ENCODE measurements around the gene TMEM72.

Gene TMEM72

DNA sequence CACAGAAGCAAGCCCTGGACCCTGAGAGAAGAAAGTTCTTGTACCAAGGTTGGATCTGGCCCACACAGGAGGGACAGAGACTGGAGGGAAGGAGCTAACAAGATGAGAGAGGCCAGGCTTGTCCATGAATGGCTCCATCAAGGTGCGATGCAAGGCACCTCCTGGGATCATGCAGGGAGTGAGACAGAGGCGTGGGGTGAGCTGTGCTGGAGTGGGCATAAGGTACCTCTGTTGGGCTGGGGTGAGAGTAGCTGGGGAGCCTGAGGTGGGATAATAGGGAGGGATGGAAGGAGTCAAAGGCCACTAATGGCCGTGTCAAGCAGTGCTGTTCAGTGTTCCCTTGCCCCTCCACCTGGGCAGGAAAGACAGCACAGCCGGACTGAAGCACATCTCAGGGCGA is 9.9 kb downstream of the TMEM72 start:
- DNase-seq = no peak

DNA sequence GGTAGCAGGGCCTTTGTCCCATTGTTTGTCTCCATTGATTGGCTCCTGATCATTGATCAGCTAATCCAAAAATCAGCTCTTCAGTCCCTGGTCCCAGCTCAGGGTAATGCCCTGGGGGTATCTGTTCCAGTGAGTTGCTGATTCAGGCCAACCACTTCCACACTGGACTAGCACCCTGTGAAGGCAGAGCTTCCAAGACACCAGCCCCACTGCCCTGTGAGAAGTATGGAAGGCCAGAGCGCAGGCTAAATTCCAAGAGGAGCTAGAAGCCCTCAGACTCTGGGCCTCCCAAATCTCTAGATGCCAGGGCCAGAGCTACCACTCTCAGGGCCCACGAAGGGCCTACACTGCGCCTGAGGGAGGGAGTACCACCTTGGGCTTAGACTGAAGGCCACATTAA is 10.4 kb downstream of the TMEM72 start:
- no peak for DNase-seq

DNA sequence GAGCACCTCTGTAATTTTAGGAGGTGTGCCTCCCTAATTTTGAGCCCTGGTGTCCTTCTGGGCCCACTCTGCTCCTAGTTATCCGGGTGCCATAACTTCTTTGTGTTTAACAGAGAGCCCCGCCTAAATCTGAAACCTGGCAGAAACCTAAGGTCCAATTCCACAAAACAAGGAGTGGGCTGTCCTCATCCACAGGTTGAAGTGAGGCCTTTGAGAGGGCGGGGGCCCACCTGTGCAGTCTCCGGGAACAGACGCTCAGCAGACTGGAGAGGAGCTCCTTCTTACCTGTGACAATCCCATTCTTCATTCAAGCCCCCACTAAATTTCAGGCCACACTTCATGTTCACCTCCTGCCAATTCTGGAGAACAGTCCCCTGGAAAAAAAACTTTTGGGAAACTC is 10.9 kb downstream of the TMEM72 start:
- no peak for DNase-seq

DNA sequence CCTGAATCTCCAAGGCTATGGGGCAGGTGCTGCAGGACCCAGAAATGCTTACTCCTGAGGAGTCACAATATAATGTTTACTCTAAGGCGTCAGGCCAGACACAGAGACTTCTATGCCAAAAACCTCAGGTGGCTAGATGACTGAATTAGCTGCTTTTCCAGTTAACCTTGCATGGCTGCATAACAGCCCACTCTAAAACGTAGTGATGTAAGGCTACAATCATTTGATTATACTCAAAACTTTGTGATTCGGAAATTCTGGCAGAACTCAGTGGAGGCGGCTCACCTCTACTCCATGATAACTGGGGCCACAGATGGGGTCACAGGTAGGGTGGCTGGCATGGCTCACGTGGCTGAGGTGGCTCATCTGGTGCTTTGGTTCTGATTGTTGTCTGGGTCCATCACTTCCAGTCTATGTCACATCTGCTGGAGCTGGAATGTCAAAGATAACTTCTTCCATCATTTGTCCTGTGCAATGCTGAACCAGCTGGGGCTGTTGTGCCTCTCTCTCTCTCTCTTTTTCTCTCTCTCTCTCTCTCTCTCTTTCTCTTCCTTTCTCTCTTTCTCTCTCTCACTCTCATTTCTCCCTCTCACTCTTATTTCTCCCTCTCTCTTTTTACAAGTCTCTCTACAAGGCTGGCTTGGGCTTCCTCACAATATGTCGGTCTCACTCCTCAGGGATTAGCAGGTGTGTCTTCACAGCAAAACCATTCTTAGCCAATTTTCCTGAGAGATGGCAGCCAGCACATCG is 11.8 kb downstream of the TMEM72 start:
- DNase-seq = no peak

DNA sequence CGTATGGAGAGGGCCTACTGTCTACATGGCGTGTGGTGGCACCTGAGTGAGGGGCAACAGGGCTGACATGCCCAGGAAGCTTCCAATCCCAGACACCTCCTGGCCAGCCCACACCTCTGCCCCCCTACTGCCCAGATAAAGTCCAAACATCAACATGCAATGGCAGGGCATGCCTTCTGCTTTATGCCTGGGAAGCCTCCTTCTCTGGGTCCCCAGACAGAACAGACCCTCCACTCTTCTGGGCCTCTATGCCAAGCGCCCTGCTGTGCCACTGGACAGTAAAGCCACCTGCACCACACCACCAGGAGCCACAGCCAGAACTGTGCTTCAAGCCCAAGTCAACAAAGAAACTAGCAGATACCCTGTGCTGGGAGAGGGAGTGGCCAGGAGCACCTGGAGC is 12.5 kb downstream of the TMEM72 start:
- no peak for DNase-seq

DNA sequence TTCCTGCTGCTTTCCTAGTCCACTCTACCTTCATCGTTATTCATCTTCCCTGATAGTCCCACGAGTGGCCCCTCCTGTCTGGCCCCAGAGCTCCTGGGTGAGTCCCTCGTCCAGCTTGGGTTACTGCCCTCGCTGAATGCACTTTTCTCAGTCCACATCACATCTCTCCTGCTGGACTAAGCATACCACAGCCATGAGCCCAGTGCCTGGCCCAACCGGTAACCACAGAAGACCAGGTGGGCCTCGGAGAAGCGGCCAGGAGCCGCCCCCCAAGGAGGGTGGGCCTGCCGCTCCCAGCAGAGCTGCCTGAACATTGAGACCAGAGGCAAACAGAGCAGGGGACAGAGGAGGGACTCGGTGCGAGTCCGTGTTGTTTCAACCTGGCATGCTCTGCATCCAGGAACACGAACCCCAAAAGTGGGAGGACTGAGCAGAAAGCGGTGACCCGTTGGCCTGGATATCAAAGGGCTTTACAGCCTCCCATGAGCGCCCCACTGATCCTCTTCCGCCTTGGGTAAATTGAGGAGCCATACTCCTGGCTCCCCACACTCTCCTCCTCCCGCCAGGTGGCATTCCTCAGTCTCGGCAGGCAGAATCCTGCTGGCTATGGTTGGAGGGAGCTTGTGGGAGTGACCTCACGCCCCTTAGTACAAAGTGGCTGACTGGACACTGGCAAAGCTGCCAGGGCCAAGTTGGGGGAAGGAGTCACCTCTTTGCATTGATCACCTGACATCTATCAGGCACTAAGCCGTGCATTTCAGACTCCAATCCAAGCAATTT is 13.3 kb downstream of the TMEM72 start:
- DNase-seq = no peak

DNA sequence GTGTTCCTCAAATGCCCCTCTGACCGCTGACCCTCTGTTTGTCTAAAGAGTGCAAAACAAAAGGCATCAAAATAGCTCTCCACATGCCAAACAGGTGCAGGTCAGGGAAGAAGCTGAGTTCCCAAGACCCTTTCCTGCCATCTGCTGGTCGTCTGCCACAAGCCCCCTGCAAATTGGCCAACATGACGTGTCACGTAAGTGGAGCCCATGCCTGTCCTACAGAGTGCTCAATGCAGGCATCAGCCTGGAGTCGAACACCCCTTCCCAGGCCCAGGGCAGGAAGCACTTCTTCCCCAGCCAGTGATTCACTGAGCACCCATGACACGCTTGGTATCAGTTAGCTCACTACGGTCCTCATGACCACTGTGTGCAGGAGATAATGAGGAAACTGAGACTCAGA is 14.1 kb downstream of the TMEM72 start:
- peak; percentile 12 for DNase-seq

DNA sequence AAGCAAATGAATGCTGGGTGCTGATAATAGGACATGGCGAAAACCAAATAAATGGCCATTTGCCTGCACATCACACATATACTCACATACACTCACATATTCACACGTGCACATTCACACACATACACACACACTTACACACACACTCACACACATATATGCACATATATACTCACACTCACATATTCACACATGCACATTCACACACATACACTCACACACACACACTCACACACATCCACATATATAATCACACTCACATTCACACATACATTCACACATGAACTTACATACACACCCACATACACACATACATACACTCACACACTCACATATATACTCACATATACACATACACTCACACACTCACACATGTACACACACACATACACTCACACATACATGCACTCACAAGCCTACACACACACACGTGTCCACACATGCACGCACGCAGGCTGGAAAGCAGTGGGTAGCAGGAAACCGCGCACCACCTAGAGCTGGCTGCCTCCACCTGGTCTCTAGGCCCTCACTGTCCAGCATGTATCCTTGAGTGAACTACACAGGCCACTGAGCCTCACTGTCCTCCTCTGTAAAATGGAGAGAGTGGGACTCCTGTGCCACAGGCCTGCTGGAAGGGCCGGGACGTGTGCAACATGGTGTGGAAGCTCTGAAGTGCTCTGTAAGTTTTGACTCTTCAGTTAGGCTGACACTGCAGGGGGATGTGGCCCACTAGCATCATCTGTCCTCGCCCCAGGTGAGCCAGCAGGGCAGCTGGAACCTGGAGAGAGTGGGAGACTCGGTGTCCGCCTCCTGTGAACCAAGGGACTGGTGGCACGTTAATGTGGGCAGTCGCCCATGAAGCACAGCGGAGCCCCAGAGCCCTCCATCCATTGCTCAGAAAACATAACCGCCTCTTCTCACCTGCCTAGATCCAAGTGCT is 14.9 kb downstream of the TMEM72 start:
- no peak for DNase-seq

DNA sequence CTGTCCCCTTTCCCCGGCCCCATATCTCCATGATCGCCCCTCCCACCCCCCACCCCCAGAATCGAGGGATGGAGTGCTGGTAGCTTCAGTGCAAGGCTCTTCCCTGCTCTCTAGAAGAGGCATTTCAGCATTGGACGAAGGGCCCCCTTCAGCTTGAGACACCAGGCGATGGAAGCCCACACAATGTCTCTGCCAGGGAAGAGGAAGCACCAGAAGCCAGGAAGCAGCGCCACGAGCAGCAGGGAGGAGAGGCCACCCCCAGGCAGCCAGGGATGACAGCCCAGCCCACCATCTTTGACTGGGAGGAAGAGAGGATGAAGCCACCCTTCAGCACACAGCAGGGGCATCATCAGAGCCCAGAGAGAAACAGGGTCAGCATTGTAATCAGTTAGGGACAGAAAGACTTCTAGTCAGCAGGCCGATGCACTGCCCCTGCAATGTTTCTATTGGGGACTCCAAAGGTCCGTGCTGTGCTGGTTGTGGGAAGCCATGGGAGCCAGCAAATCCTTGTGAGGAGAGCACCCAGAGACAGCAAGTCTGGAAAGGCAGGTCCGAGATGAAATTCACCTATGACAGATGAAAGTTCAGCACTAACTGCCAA is 15.7 kb downstream of the TMEM72 start:
- DNase-seq = no peak

DNA sequence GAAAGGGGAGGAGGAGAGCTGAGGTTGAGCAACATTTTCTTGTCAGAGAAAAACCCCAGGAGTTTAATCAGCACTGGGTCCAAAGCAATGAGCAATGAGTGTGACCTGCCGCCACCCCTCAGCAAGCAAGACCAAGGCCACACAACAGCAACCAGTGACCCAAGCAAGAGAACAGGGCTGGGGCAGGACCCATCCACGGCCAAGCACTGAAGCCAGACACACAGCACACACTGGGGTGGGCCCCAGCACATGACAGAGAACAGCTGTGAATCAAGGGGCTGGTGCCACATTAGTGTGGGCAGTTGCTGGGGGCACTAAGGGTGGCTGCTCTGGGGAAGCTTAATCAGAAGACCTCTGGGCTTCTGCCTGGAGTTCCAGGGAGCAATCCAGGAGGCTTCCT is 16.2 kb downstream of the TMEM72 start:
- no peak for DNase-seq

DNA sequence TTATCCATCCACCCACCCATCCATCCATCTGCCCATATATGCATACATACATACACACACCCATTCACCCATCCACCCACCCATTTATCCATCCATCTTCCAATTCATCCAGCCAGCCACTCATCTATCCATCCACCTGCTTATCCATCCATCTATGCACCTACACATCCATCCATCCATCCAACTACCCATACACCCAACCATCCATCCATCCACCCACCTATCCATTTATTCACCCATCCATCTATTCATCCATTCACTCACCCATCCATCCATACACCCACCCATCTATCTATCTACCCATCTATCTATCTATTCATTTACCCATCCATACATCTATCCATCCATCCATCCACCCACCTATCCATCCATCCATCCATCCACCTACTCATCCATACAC is 17.3 kb downstream of the TMEM72 start:
- DNase-seq = no peak

DNA sequence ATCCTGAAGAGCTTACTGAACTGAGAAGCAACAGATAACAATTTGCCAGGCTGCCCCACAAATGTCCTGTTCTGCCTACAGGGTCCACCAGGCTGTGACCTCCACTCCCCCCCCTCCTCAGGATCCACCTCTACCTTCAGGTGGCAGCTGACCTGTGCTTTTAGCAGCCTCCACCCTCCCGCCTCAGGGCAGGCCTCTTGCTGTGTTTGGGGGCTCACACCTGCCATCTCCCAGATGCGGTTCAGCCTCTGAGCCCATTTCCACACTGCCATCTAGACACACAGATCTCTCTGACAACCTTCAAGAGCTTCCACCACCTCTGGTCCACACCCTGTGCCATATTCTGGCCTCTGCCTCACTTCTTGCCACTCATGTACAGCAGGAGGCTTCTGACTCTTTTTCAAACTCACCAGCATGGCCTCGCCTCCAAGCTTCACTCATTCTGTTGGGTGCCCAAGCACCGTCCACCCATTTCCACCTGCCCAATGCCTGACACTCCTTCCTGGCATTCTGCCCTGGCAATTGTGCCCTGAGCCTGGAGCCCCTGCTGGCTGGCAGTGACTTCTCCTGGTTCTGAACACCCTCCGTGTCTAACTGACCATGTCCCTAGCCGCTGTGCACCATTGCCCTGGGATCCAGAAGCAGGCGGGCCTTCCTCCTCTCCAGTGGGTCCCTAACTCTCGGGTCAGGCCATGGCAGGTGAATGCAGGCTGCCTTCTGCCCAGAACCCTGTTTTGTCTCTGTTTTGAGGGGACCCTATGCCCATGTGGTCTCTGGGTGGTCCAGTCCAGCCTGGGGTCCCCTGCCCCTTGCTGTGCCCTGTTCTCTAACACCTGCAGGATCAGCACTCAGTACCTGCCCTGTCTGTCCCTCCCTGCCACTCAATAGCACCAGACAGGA is 18.5 kb downstream of the TMEM72 start:
- no peak for DNase-seq

DNA sequence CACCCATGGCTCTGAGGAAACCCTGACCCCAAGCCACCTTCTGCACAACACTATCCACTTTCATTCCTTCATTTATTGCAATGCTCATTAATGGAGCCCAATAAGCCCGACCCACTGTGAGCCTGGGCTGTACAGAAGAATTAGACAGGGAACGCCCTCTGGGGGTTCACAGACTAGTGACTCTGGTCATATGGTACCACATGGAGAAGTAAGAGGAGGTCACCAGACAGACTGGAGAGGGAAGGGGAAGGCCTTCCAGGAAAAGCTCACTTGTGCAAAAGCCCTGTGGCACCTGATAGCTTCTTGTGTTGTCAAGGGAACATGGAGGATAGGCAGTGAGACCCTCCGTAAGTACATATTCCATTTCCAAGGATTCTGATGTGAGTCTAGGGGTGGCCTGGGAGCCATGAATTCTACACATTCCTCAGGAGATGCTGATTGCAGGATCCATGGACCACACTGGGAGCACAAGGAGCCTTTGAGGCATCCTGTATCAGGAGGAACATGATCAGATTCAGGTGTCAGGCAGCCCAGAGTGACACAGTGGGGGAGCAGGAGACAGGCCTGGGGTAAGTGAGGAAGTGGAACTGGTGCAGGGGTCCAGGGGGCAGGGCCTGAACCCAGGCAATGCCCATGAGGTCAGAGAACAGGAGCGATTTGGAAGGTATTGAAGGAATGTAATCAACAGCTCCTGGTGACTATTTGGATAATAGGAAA is 19.9 kb downstream of the TMEM72 start:
- DNase-seq = no peak

DNA sequence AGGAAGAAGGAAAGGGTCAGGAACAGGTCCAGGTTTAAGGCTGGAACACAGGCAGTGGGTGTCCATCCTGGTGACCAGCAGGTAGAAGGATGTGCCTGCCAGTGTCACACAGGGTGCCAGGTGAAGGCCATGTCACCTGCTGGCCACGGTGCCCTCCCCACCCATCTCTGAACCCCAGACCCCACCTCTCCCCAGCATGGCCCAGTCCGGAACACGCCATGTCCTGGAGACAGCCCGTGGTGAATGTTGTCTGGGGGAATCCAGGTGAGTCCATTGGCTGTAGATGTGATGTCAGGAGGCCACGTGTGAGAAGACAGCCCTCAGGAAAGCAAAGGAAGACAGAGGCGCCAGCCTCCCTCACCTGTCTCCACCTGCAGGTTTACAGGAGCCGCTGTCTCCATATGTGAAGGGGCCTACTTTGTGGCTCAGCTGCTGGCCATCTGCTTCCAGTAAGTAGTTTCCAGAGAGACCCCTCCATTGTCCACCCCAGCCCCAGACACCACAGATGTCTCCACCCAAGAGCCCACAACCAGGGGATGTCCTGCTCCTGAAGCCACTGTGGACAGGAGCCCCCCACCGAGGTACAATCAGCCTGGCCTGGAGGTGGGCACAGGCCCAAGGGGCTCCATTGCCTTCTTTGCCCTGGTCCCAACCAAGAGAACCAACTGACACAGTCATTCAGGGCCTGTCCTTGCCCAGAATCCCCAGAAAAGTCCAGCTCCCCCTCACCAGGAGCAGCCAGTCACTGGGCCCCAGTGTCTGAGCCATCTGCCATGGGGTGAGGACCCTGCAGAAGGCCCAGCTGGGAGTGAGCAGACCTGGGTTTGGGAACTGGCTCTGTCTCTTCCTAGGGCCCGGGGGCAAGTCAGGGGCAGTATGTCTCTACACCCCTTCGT is 20.7 kb downstream of the TMEM72 start:
- DNase-seq = no peak

DNA sequence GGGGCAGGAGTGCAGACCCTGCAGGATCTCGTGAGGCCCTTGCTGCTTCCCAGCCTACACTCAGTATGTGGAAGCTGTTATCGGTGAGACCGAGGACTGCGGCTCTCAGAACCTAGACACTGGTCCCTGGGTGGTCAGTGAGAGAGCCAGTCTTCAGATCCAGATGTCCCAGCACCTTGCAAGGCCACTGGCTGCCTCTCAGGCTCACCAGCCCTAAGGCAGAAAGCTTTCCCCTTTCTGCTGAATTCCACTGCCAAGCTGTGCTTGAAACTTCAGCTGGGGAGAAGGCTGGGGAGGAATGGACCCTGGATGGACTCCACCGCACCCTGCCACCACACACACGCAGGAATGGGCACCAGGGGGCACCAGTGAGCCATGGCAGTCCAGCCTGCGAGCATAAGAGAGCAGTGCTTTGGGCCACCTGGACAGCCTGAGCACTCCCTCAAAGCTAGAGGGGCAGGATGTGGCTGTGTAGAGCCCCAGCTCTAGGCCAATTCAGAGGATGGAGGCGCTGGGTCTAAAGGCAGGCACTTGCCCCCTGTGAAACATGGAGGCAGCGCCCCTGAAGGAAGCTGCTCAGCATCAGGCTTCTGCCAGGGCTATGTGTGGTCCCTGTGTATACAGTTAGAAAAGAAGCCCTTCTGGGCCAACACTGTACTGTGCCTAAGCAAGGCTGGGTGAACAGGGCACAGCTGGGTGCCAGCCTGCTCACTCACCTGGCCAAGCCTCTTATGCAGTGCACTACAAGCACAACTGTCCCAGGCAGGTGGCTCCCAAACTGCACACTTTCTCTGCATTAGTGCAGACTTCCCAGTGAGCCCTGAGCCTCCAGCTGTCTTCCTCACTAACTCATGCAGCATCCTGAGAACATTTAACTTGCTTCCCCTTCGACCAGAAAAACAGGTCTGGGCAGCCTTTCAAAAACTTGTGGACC is 21.6 kb downstream of the TMEM72 start:
- DNase-seq = peak; percentile 46

DNA sequence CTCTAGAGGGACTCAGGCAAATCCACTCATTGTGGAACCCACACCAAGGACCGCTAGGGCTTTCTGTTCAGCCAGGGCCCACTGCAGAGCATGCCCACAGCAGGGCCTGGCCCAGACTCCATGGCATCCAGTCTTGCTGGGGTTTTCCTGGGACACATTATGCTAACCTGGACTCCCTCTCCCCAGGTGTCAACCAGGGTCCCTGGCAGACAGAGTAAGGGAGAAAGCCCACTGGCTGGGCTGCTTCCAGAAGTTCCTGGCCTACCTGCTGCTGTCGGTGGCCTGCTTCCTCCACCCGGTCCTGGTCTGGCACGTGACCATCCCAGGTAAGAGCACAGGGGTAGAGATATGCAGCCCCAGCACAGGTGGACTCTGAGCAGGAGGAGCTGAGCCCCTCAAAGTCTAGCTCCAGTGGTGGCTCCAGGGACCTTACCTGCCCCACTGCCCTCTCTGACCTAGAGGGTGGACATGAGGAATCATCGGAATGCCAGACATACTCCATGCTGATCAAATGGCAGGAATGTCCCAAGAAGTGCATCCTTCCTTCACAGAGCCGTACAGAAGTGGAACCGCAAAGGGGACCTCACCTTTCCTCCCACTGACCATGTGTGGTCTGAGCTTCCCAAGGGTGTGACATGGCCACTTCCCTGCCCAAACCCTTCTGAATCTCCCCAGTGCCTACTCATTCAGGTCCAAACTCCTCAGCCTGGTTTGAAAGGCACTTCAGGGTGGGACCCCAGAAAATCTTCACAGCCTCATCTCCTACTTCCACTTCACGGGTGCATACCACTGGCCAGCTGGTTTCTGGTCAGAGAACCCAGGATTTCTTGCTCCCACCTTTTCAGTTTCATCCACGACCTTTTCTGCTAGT is 22.5 kb downstream of the TMEM72 start:
- no peak for DNase-seq

DNA sequence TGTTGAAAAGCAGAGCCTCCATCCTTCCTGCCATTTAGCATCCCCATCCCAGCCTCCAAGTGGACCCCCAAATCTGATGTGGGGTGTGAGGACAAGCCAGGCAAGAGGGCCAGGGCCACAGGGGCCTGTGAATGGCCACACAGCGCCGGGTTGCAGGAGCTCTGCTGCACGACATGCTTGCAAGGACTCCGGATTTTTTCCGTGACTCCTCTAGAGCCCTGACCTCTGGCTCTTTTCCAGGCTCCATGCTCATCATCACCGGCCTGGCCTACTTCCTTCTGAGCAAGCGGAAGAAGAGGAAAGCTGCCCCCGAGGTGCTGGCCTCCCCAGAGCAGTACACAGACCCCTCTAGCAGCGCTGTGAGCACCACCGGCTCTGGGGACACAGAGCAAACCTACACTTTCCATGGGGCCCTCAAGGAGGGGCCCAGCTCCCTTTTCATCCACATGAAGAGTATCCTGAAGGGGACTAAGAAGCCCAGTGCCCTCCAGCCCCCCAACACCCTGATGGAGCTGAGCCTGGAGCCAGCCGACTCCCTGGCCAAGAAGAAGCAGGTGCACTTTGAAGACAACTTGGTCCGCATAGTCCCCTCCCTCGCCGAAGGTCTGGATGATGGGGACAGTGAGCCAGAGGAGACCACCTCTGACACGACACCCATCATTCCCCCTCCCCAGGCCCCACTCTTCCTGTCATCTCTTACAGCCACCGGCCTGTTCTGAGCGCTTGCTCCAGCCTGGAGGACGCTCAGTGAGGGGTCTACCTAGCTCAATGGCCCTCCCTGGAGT is 23.5 kb downstream of the TMEM72 start:
- DNase-seq = no peak

Data from NCI-H1694 treated with DMSO at 0.1 percent for 48 hours (cell line).